GF-D8 (cell line): ENCODE measurements around the gene MCOLN2.
"Not testable (repeated sequence)": the region's sequence is repeated elsewhere in the genome, so short reads cannot be mapped to it uniquely, and the experiment has no call there.

Source experiments
- DNase-seq: peaks from one replicate; lab custom pipeline; 2025; lab: John Stamatoyannopoulos, UW

MCOLN2 gene

DNA sequence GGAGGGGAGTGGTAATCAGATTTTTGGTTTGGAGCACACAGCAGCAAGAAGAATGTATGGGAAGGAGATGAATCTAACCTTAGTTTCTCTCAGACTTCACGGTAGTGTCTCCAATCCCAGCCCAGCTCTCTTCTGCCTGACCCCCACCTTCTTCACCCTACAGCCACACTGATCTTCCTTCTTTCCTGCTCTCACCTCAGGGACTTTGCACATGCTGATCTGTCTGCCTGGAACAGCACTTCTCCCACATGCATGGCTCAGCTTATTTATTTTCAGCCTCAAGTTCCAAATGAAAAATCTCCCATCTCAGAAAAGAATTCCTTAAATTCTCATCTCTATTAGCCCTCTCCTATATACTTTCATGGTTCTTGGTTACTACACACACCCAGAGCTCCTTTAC lies 55.1 kb downstream of the MCOLN2 start:
- no peak for DNase-seq

- DNase-seq: no peak
Measured at GRCh38 chr1:84940481-84940880, 56.4 kb downstream of the MCOLN2 start.

DNA sequence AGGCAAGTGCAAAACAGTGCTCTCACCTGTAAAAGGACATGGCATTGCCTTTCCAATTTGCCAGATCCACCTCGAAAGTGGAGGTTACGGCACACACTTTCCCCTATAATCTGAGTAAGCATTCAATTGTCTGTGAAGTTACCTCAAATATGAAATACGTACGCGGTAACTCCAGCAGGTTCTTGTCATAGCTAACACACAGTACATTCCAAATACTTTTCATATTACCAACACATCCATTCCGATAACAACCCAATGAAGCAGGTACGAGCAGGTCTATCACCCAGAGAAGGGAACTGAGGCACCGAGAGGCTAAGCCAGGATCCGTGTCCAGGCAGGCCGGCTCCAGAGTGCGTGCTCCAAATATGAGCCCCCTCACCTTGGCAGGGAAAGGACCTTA lies 57.2 kb downstream of the MCOLN2 start:
- no peak for DNase-seq

DNA sequence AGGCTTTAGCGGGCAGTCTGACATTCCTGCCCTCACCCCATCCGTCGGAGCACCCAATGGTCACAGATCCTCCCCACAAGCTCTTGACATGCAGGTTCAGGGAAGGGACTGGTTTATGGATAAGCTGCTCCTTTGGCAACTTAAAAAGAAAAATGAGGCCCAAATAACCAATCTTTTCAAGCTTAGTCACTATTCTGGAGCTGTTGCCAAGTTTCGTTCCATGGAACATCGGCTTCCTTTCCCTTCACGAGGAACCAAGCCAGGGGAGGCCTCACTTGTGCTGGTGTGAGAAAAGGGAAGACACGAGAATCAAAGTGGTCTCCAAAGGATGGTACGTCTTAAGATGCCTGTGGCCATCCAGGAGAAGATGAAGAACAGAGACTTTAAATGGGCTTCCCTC lies 57.8 kb downstream of the MCOLN2 start:
- DNase-seq: no peak

DNA sequence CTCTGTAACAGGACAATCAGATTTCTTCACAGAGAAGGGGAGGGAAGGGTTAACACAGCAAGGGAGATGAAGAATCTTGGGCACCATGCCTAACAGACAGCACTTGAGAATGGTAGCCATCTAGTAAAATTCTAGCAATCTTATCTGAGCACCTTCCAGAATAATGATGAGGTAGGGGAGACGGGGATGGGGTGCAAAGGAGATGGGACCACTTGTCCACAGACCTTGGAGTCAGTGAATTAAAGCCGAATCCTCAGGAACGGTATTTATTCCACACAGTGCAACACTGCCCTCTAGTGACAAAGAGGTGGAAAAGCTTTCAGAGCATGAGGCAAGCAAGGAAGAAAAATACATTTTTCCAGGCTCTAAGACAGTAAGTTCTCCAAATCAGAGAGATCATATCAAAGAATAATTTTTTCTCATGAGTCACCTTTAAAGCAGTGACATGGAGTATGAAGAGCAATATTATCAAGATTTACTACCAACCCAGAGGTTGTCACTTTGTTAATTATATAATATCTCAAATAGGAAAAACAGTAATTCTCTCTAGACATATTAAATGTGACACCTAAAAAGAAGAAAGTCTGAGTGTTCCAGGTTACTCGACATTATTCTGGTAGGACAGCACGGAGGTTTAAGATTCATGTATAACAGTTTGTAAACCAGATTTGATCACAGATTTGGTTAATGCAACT lies 60.6 kb downstream of the MCOLN2 start:
- DNase-seq: peak; percentile 11

DNA sequence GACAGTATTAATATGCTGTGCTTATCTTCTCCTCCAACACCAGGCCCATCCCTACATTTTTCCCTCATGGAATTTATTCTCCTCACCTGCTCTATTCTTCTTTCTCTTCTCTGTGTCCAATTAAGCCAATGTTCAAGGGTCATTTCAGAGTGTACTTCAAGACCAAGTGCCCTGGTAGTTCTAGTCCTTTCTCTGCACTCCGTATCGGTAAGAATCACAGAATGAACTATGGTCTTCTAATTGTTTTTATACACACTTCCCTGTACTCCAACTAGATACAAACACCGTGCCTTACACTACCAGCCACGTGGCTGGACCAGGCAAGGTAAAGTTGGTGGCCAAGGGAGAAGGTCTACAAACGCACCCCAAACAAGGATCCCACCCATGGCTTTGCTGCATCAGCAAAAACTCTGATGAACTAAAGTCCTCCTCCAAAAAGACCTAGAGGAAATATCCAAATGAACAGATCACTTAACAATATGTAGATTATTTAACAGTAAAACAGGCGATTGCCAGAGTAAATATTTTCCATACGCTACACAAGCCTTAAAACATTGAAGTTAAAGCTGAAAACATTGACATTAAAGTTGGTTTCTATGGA lies 63.8 kb downstream of the MCOLN2 start:
- DNase-seq: no peak

- DNase-seq: no peak
Measured at GRCh38 chr1:84930831-84931230, 66.1 kb downstream of the MCOLN2 start.

GRCh38 chr1:84930329-84930728 lies 66.6 kb downstream of the MCOLN2 start:
- DNase-seq: no peak

DNA sequence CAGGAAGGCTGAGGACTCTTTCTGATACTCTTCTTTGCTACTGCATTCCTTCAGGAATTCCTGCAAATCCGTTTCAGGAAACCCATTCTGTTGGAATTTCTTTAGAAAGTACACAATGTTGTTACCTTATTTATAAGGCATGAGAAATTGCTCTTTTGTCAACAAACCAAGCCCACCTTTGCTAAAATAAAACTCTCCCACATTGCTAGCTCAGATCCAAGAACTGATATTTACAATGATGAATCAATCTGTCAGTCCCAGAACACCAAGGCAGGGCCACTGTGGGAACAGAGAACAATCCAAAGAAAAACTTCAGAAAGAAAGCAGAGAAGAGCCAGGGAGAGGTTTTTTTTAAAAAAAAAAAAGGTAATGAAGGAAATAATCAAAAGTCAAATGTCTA lies 67.3 kb downstream of the MCOLN2 start:
- no peak for DNase-seq

DNA sequence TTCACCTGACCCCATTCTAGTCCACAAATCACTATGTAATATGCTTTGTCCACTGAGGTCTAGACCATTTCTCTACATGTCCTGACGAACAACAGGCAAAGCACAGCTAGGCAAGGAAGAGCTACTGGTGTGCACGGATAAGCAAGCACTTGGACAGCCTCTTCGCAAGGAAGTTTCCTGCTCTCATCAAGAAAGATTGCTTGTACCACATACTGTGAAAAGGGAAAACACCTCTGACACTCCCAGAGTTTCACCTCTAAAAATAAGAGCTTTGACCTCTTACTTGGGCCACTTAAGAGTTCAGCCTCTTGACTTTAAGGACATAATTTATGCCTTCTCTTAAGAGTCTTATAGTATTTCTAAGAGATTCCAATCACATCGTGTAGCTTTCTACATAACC lies 67.9 kb downstream of the MCOLN2 start:
- no peak for DNase-seq

DNA sequence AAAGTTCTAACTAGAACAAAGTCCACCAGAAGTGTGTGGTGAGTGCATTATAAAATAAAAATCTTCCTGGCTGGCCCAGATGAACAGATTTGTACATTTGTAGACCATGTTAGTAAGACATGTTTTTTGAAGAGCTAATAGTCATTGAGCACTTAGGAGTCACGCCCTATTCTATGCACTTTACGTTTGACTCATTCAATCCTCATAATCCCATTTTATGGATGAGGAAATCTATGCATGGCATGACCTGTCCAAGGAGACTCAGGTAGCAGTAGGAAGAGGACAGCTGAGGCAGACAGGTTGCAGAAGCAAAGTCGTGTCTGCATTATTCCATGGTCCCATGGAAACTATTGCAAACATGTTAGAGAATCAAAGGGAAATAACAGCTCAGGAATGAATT lies 73.6 kb downstream of the MCOLN2 start:
- no peak for DNase-seq

DNA sequence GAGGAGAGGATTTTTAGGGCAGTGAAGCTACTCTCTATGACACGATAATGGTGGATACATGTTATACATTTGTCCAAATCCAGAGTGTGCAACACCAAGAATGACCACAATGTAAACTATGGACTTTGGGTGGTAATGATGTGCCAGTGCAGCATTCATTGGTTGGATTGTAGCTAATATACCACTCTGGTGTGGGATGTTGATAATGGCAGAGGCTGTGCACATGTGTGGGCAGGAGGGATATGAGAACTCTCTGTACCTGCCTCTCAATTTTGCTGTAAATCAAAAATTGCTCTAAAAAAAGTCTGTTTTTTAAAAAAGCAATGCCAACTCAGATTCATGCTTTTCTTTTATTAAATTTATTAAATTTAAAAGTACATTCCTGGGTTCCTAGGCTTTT lies 76.8 kb downstream of the MCOLN2 start:
- DNase-seq: no peak

DNA sequence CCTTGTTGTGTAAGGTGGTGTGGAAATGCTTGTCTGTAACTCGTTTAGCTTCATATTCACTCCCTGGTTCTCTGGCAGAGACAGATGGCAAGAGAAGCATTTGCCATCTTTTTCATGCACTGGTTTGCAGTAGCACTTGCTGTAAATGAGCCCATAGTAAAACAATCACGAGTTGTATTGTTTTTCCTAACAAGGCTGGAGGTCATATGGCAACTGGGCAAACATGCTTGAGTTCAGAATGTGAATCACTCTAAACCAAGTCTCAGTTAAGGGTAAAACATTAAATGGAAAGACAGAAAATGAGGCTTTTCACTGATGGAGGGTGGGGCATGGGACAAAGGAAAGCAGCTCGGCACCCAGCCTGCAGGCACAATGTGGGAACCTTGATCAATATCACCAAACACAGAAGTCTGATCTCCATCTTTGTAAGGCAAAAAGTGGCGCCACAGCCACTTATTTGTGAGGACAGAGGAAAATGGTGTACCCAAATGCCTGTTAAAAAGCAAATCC lies 77.4 kb downstream of the MCOLN2 start:
- DNase-seq: no peak

- DNase-seq: no peak
Measured at GRCh38 chr1:84918726-84919336, 78.1 kb downstream of the MCOLN2 start.

- no peak for DNase-seq
Measured at GRCh38 chr1:84916897-84917296, 80.0 kb downstream of the MCOLN2 start.

GRCh38 chr1:84913555-84913892 lies 83.4 kb downstream of the MCOLN2 start:
- DNase-seq: peak; percentile 18

GRCh38 chr1:84912726-84913554 lies 84.0 kb downstream of the MCOLN2 start:
- DNase-seq: no peak

GRCh38 chr1:84908746-84909464 lies 88.0 kb downstream of the MCOLN2 start:
- DNase-seq: not testable (repeated sequence)

DNA sequence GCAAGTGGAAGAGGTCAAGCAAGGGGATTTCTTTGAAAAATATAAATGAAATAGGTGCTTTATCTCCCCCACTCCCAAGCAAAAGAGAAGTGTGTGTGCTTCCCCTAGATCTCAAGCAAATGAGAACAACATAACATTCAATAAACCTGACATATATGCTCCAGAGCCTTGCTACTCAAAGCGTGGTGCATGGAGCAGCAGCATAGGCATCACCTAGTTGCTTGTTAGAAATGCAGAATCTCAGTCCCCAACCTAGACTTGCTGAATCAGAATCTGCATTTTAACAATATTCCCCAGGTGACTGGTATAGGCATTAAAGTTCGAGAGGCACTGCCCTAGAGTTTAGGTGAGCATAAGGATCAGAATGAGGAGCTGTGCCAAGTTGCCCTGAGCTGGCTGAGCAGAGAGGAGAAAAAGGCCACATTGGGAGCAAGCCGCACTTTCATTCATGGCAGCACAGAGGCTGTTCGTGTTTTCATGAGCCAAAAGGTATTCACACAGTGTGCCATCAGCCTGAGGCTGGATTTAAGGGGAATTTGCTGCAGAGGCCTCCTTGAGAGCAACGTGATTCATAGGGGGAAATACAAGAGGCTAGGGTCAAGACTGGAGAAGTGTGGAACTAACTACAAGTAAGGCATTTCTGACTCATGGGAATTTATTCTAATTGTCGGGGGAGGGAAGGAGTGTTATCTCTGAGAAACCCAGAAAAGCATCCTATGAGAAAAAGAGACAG lies 89.7 kb downstream of the MCOLN2 start:
- no peak for DNase-seq

GRCh38 chr1:84902727-84903126 lies 94.2 kb downstream of the MCOLN2 start:
- DNase-seq: not testable (repeated sequence)

- no peak for DNase-seq
Measured at GRCh38 chr1:84899969-84900368, 96.9 kb downstream of the MCOLN2 start.
